Measurements from ENCODE around the gene PRKAA2. TPM values are rescaled to one million over a fixed set of nuclear protein-coding genes. Genes with fewer than 3 reads are reported as not detected.

The PRKAA2 gene
- total and polyA plus RNA-seq, 2 of the 13 experiments (the other 11 are each of a cell fraction or from before 2014, with no cell fraction given): 6.0 to 7.5 TPM

DNA sequence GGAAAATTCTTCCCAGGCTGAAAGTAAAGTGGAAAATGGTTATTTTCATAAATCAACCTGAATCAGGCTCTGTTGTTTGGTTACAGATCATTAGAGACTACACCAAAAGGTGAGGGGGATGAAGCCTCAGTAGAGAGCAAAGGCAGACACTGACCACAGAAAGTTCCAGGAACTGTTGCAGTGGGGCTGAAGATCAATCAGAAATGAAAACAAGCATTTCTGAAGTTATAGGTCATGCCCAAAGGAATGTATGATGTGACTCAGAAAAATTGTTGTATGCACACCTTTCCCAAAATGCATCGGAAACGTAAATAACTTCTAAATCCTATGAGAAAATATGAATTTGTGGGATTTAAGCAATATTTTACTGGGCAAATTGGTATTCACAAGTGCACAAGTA, 110.8 kb downstream of the PRKAA2 start:
- POLR2A ChIA-PET: no interaction called here
- Histone ChIP-seq H4K20me1 (ENCODE audit: insufficient read depth, low read length) (no peaks in the 10 kb centered on the region), H3K27me3 (ENCODE audit: control insufficient read depth in 1 of 2, insufficient read depth in 2 of 2, low read length in 2 of 2) (no peaks in the 10 kb centered on the region), H2AFZ (ENCODE audit: low read length) (no peak overlapping the region), H3K4me2 (ENCODE audit: low read depth, low read length) (no peak overlapping the region), H3K27ac (ENCODE audit: extremely low read length, insufficient read depth, low read length) (no peak overlapping the region), H3K79me2 (ENCODE audit: insufficient read depth, low read length) (no peaks in the 10 kb centered on the region), H3K9ac (ENCODE audit: insufficient read depth, low read depth, low read length) (no peak overlapping the region), H3K4me3 (replicated peaks in 1 of 3; ENCODE audit: insufficient read depth in 1 of 3, low read depth in 2 of 3, low read length in 3 of 3) (no peak overlapping the region), H3K36me3 (replicated peaks in 1 of 2; ENCODE audit: control insufficient read depth in 1 of 2, insufficient read depth in 2 of 2, low read length in 2 of 2) (no peaks in the 10 kb centered on the region), H3K9me3 (ENCODE audit: low read length) (no peaks in the 10 kb centered on the region), H3K4me1 (ENCODE audit: insufficient read depth, low read length) (peaks cover 20% of the 10 kb centered on the region)
- 89% methylated on average over 2 of the region's 2 CpGs for WGBS (ENCODE audit: low lambda C conversion rate)
- FAIRE-seq: no peak
- BruUV-seq (replicated peaks): no TSS peak
- TF ChIP-seq ATF7 (IDR thresholded peaks at IDR 0.05) (0 out of 2 replicates have a peak, but pooled peaks have one; percentile 7), ATF7 (CRISPR knock-in tag; IDR thresholded peaks at IDR 0.05) (no peak), TAF1 (CRISPR knock-in tag; IDR thresholded peaks at IDR 0.05) (no peak), IKZF4 (CRISPR knock-in tag; IDR thresholded peaks at IDR 0.05; ENCODE audit: borderline replicate concordance, low read depth, not compliant biosample characterization) (no peak), ZNF772 (CRISPR knock-in tag; IDR thresholded peaks at IDR 0.05) (no peak)
- CTCF ChIA-PET (ENCODE audit: low intra/inter-chr PET ratio, low total read pairs): no interaction called here
- intact Hi-C loops (cut with micrococcal nuclease; ENCODE audit: unreplicated experiment) (no loop called here), in situ Hi-C loops (cut with HindIII; ENCODE audit: extremely low pct_ligation_motif_present, low pct_unique_long_range_greater_than_20kb) (loop anchor here (5.0 kb wide), 1 partner anchor 66 kb away; no protein-coding TSS in a partner anchor)
- DNase-seq (ENCODE audit: low spot score): peak; percentile 11
- ATAC-seq: peak; percentile 34; the same call in 2 of the 3 replicates

DNA sequence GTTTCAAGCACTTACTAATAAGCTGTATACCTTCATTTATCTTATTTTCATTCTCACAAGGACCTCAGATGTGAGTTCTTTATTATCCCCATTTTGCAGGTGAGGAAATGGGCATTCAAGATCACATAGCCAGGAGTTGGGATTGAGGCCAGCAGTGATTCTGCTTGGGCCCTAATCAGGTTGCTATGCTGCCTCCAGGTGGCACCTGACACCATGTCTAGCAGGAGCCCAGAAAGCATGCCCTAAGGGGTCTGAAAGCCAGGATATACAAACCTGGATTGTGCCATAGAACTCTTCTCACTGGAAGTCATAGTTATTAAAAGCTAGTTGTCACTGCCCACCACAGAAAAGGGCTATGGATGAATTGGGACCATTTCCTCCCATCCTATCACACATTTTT, 113.0 kb downstream of the PRKAA2 start:
- H3K9ac ChIP-seq (ENCODE audit: insufficient read depth, low read depth, low read length): no peak overlapping the region
- no peak overlapping the region for H2AFZ ChIP-seq (ENCODE audit: low read length)
- ChIA-PET CTCF (ENCODE audit: low intra/inter-chr PET ratio, low total read pairs) (interaction anchor here (0.9 to 1.3 kb wide), 2 partner anchors 45 to 63 kb away, joined by 3 to 5 read pairs; no protein-coding TSS in a partner anchor), POLR2A (no interaction called here)
- no peak for FAIRE-seq
- no peaks in the 10 kb centered on the region for H3K27me3 ChIP-seq (ENCODE audit: control insufficient read depth in 1 of 2, insufficient read depth in 2 of 2, low read length in 2 of 2)
- no peaks in the 10 kb centered on the region for H3K9me3 ChIP-seq (ENCODE audit: low read length)
- peaks cover 20% of the 10 kb centered on the region for H3K4me1 ChIP-seq (ENCODE audit: insufficient read depth, low read length)
- intact Hi-C loops (cut with micrococcal nuclease; ENCODE audit: unreplicated experiment) (loop anchor here (1.0 kb wide), 2 partner anchors 45 to 63 kb away; no protein-coding TSS in a partner anchor), in situ Hi-C loops (cut with HindIII; ENCODE audit: extremely low pct_ligation_motif_present, low pct_unique_long_range_greater_than_20kb) (loop anchor here (5.0 kb wide), 1 partner anchor 64 kb away; no protein-coding TSS in a partner anchor)
- no peaks in the 10 kb centered on the region for H4K20me1 ChIP-seq (ENCODE audit: insufficient read depth, low read length)
- peak; percentile 42 for DNase-seq (ENCODE audit: low spot score)
- no TSS peak for BruUV-seq (replicated peaks)
- H3K36me3 ChIP-seq (replicated peaks in 1 of 2; ENCODE audit: control insufficient read depth in 1 of 2, insufficient read depth in 2 of 2, low read length in 2 of 2): no peaks in the 10 kb centered on the region
- no peak overlapping the region for H3K4me3 ChIP-seq (replicated peaks in 1 of 3; ENCODE audit: insufficient read depth in 1 of 3, low read depth in 2 of 3, low read length in 3 of 3)
- ATAC-seq: peak; percentile 87
- no peaks in the 10 kb centered on the region for H3K79me2 ChIP-seq (ENCODE audit: insufficient read depth, low read length)
- H3K4me2 ChIP-seq (ENCODE audit: low read depth, low read length): no peak overlapping the region
- H3K27ac ChIP-seq (ENCODE audit: extremely low read length, insufficient read depth, low read length): no peak overlapping the region
- TF ChIP-seq SMC3 (IDR thresholded peaks at IDR 0.05; ENCODE audit: low read length) (peak; percentile 73), POLR2G (IDR thresholded peaks at IDR 0.05; ENCODE audit: low read depth, low read length) (no peak), HNF1A (IDR thresholded peaks at IDR 0.05; ENCODE audit: low read depth) (no peak), HNF1A (CRISPR knock-in tag; IDR thresholded peaks at IDR 0.05; ENCODE audit: borderline replicate concordance) (no peak), CSRNP1 (CRISPR knock-in tag; IDR thresholded peaks at IDR 0.05) (no peak), PRPF4 (IDR thresholded peaks at IDR 0.05; ENCODE audit: low read depth, low read length, poor library complexity, severe bottlenecking) (no peak), XRCC5 (optimal IDR thresholded peaks at IDR 0.05; ENCODE audit: low read length) (no peak), RAD21 (CRISPR knock-in tag; IDR thresholded peaks at IDR 0.05) (0 out of 2 replicates have a peak, but pooled peaks have one; percentile 57), STAG1 (CRISPR knock-in tag; IDR thresholded peaks at IDR 0.05) (peak; percentile 82)

Measured in HepG2 (cell line).